HG03196 (cell line): ENCODE data around the gene TCF4.
"Not testable (repeated sequence)": the region's sequence is repeated elsewhere in the genome, so short reads cannot be mapped to it uniquely, and the experiment has no call there.

ENCODE experiments used
- ATAC-seq: cut with Tn5 transposase; IDR thresholded peaks from one replicate; pipeline ENCODE4 v1.9.1; 2021; ENCODE audit not compliant: unreplicated experiment

The TCF4 gene

DNA sequence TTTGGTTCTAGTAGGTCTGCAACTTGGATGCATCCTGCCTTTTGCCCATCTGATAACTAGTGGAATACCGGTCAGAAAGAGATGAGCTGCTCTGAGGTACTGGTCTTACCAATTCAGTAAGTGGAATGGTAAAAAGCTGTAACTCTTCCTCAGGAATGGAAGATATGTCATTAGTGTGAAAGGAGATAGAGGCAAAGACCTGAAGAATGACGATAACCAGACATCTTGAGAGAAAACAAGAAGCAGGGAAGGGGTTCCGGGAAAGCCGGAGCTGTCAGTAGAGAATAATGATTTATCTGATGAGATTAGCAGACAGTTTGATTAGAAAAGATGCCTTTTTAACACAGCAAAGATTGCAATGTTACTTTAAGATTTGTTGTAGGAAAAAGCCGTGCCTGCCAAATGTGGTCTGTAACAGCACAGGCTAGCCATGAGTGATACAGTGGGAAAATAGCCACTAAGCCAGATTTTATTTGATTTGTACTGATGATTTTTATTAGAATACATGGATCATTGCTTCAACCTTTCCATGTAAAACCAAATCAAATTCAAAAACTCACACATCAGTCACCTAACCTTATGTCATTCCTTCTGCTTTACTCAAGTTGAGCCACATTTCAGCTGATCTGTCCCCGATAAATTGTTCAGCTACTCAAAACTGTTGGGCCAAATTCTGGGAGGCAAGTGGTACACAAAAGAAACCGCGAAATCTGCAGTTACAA lies 110.0 kb downstream of the TCF4 start:
- no peak for ATAC-seq

DNA sequence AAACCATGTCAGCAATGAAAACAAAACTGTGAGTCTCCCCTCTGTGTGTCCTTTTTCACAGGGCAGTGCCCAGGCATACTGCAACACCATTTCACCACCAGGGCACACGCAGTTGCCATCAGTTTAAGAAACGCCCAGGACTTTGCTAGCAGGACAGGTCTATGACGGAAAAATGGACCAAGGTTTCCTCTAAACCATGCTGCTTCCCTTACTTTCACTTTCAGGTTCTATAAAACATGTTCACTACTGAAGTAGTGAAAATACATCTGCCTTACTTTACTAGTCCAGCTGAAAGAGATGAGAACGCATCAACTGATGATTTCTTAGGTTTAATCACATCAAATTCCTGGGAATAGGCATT lies 110.5 kb downstream of the TCF4 start:
- peak; percentile 87 for ATAC-seq

DNA sequence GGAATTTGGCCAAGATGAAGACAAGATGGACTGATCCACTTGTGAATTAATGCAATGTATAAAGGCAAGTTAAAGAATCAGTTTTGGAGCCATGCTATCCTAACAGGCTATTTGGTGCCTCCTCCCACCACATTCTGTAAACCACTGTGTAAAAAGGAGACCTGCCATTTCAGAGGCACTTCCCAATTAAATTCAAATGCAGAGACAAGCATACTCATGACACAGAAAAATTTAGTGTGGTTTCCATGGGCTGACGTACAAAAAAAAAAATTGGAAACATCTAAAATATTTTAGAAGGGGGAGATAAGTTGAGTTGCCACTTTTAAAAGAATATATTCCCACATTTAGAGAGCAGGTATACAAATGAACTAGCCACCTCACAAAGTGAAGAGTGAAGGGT lies 112.1 kb downstream of the TCF4 start:
- no peak for ATAC-seq

DNA sequence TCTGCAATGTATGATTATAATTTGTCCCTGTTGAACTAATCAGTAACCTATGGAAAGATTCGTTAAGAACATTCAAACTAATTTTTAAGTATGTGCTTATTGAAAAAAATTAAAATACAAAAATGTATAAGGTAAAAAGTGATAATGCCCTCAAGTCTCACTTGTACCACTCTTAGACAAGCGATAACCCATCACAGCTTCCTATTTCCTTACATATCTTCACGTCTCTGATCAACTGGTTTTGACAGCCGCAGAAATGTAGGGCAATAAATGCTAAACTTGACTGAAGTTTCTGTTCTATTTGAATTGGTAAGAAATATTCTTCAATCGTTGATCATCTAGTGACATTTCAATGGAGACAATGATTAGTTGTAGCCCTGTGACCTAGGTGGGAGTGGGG lies 112.5 kb downstream of the TCF4 start:
- no peak for ATAC-seq

DNA sequence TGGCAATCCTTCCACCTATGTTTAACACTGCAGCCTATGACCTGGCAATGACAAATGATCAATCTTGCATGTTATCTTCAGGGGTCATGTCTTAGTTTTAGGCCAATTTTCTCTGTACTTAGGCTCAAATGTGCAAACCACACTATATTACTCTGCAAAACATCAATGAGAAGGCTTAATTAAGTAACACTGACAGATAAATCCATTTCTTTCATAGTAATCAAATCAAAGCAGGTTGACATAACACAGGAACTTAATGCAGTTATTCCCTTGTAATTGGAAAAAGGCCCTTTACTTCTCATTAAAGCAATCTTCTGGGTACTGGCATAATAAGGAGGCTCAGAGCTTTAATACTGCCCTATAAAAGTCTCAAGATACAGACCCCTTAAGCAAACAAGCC lies 114.4 kb downstream of the TCF4 start:
- no peak for ATAC-seq

DNA sequence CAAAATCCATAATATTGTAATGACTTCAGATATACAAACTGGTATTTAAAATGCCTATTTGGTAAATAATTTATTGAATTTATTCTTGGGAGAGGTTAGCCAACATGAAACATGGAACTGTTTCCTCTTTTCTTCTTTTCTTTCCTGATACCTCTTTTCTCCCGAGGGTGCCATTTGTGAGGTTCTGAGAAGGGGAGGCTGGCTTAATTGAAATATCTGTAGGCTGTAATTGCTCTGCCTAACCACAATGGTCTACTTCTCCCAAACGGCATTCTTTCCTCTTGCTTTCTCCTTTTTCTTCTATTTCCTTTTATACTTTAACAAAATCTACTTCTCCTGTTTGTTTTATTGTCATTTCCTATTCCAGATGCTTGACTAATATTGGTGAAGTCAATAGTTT lies 114.9 kb downstream of the TCF4 start:
- no peak for ATAC-seq

DNA sequence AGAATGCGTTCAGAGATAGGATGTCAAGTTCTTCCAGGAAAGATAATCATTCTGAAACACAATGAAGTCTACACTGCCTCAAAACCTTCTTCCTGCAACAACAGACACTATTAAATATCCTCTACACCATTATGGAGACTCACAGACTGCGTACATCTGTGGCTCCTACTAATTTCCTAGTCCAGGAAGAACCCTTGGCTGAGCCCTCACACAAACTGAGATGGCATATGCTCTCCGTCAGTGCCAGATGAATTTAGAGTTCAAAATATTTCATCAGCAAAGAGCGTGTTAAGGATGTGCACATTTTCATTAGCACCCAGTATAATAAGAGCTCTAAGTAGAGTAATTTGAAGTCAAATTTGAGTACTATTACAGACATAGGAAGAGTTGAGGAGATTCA lies 117.2 kb downstream of the TCF4 start:
- no peak for ATAC-seq

DNA sequence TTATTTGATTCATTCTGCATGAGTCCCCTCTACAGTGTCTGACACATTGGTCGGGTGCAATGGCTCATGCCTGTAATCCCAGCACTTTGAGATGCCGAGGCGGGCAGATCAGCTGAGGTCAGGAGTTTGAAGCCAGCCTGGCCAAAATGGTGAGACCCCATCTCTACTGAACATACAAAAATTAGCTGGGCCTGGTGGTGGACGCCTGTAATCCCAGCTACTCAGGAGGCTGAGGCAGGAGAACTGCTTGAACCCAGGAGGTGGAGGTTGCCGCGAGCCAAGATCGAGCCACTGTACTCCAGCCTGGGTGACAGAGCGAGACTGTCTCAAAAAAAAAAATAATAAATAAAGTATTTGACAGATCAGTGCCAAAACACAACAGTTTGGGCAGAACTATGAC lies 118.9 kb downstream of the TCF4 start:
- not testable (repeated sequence) for ATAC-seq

DNA sequence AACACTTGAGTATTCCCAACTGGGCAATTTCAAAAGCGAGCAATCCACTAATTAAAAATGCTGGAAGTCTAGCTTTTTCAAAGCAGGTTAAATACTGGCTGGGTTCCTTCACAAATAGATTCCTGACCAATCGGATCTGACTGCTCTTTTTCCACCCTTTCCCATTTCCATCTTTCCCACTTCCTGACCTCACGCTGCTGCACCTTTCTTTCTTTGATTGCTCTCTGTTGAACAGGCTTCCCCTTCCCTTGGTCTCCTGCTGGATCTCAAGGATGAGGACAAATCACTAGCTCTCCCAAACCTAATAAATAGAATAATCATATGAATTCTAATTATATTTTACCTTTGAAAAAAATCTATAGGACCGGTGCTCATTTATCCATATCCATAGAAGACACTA lies 121.2 kb downstream of the TCF4 start:
- ATAC-seq = no peak

DNA sequence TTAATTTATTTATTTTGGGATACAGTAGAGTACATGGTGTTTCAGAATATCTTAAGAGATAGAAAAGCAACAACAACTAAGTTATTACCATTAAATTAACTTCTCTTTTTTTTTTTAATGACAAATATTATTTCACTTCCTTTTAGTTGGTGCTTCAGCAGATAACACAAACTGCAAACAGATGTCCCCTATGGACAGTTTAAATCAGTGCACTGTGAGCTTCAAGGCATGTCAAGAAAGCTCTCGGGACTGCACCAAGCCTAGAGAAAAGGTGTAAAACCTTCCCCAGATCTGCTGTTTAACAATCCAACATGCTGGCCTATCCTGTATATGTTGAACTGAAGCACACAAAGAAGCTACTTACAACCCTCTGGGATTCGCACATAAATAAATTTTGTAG lies 122.7 kb downstream of the TCF4 start:
- no peak for ATAC-seq

DNA sequence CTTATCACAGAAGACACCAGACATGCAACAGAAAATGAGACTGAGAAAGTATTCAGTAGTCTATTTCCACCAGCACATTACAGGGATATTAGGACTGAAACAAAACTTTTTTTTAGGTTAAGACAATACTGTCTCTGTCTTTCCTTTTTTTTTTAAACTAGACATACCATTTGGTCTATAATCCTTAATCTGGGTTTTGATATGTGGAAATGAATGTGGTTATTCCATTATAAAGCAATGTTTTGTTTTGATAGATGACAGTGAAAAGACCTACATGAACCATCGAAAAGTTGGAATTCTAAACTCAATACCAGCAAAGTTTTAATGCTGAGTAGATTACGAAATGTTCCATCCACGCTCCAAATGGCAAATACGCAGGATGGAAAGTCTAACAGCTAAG lies 123.4 kb downstream of the TCF4 start:
- no peak for ATAC-seq

DNA sequence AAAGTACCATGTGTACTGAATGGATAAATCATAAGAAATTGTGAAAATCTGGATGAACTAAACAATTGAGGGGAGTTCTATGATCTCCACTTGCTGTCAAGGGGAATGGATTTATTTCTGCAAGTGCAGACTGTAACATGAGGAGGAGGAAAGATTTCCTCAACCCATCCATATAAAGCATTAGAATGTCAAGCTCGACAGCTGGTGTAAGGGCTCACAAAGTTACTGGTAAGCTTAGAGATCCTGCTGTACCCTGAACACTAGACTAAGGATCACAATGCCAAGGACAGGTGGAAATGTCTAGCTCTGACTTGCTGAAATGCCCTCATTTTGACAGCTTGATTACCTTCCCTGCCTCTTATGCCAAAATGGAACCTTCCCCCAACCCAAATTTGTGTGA lies 125.3 kb downstream of the TCF4 start:
- no peak for ATAC-seq

DNA sequence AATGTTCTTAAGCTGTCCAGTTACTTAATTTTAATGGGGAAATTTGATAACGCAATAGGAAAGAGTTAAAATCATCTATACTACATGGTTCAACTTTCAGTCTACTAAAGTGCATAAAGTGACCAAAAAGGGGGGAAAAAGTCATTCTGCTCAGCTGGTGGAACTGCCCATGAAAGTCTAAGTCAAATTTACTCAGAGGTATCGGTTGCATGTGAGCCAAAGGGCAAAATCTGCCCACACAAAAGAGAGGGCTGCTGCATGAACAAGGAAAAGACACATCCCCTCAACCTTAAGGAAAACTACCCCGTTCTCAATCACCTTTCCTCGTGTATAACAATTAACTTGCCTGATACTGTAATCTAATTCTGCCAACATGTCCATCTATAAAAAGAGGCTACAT lies 126.1 kb downstream of the TCF4 start:
- ATAC-seq = no peak

DNA sequence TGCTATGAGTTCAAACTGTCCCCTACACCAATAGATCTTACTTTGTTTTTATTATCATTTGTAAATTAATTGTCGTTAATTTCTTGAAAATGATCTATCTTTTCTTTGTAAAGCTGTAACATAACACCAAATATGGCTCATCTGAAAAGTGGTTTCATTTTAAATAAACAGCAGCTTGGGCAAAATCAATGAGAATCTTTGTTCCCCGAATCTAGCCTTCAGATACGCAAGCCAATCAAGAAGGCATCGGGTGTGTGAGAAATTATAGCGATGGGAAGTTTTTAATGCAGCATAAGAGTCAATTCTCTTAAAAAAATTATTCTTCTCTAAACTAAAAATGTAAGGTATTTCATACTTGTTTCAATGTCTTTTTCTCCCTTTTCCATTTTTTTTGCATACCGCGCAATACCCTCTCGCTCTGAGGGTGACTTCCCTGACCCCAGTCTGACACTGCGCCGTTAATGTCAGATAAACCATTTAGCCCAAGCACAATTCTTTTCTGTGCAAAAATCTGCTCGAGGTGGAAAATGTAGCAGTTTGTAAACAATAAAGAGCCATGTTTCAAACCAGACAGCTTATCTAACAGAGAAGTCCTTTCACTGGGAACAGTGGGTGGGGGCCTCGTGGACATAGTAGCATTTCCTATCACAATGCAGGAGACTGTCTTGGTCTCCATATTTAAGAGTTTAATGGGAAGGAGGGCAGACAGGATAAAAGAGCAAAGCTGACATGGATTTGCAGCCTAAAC lies 129.4 kb downstream of the TCF4 start:
- no peak for ATAC-seq

DNA sequence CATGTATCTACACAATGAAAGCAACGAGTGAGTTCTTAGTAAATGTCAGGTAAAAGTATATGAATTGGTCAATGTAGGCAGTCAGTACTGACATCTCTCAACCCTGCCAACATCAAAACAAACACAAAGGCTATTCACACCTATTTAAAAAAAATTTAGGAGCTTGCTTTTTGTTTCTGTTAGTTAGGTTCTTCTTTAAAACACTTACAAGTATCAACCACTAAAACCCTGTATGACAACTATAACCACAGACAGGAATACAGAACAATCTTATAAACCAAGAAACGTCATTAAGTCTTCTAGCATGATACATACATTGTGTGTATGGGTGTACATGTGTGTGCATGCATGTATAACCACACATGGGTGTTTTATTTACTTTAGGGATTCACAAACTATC lies 131.0 kb downstream of the TCF4 start:
- no peak for ATAC-seq

DNA sequence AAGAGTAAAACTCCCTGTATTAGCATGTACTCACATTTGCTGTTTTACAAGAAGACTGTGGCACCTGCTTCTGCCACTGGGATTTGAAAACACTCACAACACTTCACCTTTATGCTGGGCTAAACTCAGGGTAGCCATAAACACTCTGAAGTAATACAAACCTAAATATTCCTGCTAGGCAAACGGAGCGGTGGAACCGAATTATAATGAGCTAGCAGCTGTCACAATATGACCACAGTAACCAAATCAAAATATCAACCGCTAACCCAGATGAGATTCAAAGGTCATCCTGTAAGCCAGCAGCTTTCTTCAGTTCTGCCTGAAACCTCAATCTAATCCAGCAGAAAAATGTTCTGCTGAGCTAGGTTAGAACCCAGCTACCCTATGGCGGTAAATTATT lies 132.1 kb downstream of the TCF4 start:
- ATAC-seq = no peak

DNA sequence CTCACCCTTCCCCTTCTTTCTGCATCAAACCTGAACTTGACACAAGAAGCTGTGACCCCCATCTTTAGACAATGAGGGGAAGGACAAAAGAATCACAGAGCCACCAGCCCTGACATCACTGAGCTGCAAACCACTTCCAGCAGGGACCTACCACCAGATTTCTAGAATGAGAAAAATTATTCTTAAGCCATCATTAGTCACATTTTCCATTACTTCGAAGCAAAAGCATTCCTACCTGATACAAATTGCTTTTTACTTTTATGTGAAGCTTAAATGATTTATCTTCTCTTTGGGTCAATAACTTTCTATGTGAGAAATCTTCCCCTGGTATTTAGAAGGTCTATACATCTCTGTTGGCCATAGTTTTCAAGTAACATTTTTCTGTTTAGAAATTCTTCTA lies 134.8 kb downstream of the TCF4 start:
- no peak for ATAC-seq

DNA sequence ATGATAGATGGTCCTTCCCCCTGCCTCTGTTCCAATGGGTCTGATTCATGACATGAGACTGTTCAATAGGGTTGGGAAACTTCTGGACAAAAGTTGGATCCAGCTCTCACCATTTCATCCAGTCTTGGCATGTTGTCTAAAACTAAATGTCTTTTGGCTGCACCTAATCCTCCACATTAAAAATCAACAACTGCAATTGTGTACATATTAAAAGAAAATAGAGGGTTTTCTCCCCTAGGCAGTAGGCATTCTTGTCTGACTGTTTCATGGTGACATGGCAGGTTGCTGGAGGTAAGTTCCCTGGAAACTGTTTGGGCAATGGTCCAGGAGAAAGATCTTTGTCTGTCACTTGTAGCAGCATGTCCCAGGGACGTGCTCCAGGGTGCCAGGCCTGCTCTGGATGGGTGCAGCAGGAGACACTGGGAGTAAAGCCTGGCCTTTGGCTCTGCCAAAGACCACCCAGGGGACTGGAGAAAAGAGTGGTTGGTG lies 135.8 kb downstream of the TCF4 start:
- ATAC-seq = no peak

DNA sequence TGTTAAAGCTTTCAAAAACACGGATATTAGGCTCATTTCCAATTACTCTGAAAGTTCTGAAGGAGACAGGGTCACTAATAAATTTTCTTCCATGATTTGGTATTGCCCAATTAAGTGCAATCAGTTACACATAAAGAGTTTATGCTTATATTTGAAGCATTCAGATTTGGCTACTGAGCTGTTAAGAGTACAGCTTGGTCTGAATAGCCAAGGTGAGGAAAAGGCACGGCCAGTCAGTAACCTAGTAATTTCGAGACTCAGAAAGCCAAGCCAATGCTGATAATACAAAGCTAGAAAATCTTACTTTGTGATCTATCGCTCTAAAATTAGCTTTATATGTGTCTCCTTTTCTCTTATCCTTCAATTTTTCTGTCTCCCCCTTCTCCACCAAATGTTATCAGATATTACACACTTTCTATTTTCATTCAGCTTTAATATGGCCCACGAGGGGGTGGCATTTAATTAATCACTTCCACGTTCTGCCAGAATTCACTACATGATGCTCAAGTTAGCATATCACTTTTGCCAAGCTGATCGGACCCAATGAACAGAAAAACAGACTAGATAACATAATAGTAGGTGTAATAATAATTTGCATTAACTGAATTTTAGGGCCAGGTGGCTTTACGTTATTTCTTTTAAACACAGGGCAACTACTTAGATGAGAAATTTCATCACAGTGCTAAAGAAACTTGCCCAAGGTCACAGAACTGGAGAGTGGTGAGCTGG lies 138.4 kb downstream of the TCF4 start:
- no peak for ATAC-seq

DNA sequence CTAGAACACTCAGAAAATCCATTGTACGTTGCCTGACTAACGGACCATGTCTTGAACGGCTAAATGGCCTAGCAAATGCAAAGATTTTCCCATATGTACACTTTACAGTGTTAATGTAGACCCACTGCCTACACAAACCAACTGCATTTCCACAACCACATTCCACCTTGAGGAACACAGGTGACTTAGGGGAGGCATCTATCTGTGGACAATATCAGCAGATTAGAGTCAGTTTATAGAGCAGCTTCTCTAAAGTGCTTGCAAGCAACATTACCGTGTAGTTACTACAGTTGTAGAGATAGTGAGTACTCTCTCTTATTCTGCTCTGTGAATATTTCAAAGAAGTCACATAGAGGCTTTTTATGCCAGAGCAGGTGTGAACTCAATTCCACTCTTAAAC lies 139.6 kb downstream of the TCF4 start:
- no peak for ATAC-seq

DNA sequence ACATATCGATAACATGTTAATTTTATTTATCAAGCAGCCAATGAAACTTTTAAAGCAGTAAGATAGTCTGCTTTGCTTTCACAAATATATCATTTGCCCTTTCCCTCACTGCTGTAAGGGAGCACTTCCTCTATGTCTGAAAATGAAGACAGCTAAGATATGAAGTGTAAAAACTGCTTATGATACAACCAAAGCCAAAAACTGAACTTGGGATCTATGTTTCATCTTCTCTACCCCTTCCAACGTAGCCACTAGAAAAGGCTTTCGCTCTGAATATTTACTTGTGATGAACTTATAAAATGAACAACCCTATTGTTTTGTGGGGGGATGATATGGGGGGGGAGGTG lies 140.3 kb downstream of the TCF4 start:
- ATAC-seq = no peak

DNA sequence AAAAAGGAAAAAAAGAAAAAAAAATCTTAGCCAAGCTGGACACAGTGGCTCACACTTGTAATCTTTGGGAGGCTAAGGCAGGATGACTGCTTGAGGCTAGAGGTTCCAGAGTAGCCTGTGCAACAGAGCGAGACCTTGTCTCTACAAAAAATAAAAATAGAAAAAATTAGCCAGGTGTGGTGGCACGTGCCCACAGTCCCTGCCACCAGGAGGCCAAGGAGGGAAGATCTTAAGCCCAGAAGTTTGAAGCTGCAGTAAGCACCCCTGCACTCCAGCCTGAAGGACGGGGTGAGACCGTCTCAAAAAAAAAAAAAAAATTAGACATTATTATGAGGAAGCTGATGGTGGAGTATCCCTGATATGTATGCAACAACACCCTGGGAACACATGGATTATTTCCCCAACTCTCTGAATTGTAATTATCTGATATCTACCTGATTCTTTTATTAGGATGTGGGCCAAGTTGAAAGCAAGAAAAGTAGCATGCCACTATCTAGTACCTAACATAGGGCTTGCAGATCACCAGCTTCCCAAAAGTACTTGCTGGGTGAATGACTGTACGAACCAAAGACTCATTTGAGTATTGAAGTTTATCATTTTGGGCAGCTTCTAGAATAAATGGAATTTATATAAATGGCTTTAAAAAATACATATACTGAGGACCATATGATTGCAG lies 140.9 kb downstream of the TCF4 start:
- no peak for ATAC-seq
